Peyer's patch (tissue), 4 donors: Measurements from ENCODE around the gene GARS1. TPM values are rescaled to one million over a fixed set of nuclear protein-coding genes. Genes with fewer than 3 reads are reported as not detected.
"Not testable (repeated sequence)": the region's sequence is repeated elsewhere in the genome, so short reads cannot be mapped to it uniquely, and the experiment has no call there.

ENCODE experiments used
- DNase-seq, 3 donors: peaks; one replicate each; pipeline ENCODE4 v3.0.0-alpha.2; 2017 to 2019
- H3K27ac ChIP-seq, 4 donors: fragments of 200-600 bp; sonication (generic); one replicate each; pipeline ENCODE4 v1.5.1; 2016 to 2019
- H3K27me3 ChIP-seq, 2 donors: fragments of 200-600 bp; sonication (generic); one replicate each; pipeline ENCODE4 v1.5.1; 2019
- H3K36me3 ChIP-seq, 3 donors: fragments of 200-600 bp; sonication (generic); one replicate each; pipeline ENCODE4 v1.5.1; 2016 to 2019
- H3K4me1 ChIP-seq, 4 donors: fragments of 200-600 bp; sonication (generic); one replicate each; pipeline ENCODE4 v1.5.1; 2016 to 2019
- H3K4me3 ChIP-seq, 4 donors: fragments of 200-600 bp; sonication (generic); 1 replicate in 3 of 4; 2 replicates in 1 of 4; pipeline ENCODE4 v1.5.1; 2016 to 2019; ENCODE audit warnings: mild to moderate bottlenecking in 1 of 4
- H3K9me3 ChIP-seq, 4 donors: fragments of 200-600 bp; sonication (generic); one replicate each; pipeline ENCODE4 v1.5.1; 2016 to 2019; ENCODE audit warnings: mild to moderate bottlenecking in 1 of 4
- CTCF ChIP-seq, 6 experiments: fragments of 450-650 bp in 4 of 6; fragments of 200-600 bp in 2 of 6; sonication (generic) in 1 of 6; IDR thresholded peaks; one replicate each; pipeline ENCODE4 v1.5.1; 2017 to 2019; ENCODE audit warnings: antibody characterized with exemption in 6 of 6, mild to moderate bottlenecking in 3 of 6, moderate library complexity in 1 of 6
- POLR2A ChIP-seq, 2 donors: fragments of 450-650 bp; IDR thresholded peaks; one replicate each; pipeline ENCODE4 v1.5.1; 2017; ENCODE audit warnings: antibody characterized with exemption in 2 of 2, mild to moderate bottlenecking in 2 of 2, moderate library complexity in 2 of 2
- total RNA-seq, 4 donors: library from RNA; depleted of rRNA; stranded (reverse); fragments of >200 nt; gene quantifications; one replicate each; pipeline ENCODE4 v1.1.0, GENCODE V29; 2016

Gene GARS1
- total RNA-seq, 4 donors from 2014 or later: 50.4 to 77.8 (median 70.1) TPM

GRCh38 chr7:30583181-30583580 lies 11.5 kb upstream of the GARS1 start:
- no peak for DNase-seq
- H3K27ac ChIP-seq: no peak overlapping the region
- H3K9me3 ChIP-seq: no peaks in the 10 kb centered on the region
- H3K27me3 ChIP-seq: no peaks in the 10 kb centered on the region
- no peak overlapping the region for H3K4me3 ChIP-seq
- TF ChIP-seq POLR2A (IDR thresholded peaks at IDR 0.05) (no peak), CTCF (IDR thresholded peaks at IDR 0.05) (no peak)
- H3K4me1 ChIP-seq: no peaks in the 10 kb centered on the region
- peaks cover 0 to 67% (median 0%) of the 10 kb centered on the region in 3 donors for H3K36me3 ChIP-seq

- H3K27me3 ChIP-seq: no peaks in the 10 kb centered on the region
- no peaks in the 10 kb centered on the region for H3K4me1 ChIP-seq
- H3K27ac ChIP-seq: no peak overlapping the region
- H3K36me3 ChIP-seq: peaks cover 0 to 55% (median 0%) of the 10 kb centered on the region in 3 donors
- TF ChIP-seq CTCF (IDR thresholded peaks at IDR 0.05): no peak
- no peak for TF ChIP-seq POLR2A (IDR thresholded peaks at IDR 0.05)
- DNase-seq: no peak
- no peaks in the 10 kb centered on the region for H3K9me3 ChIP-seq
- H3K4me3 ChIP-seq: no peak overlapping the region
These were observed 10.3 kb upstream of the GARS1 start for GRCh38 chr7:30584415-30584814.

GRCh38 chr7:30584965-30585364 lies 9.7 kb upstream of the GARS1 start:
- Histone ChIP-seq H3K4me1 (no peaks in the 10 kb centered on the region), H3K27ac (no peak overlapping the region), H3K4me3 (no peak overlapping the region), H3K9me3 (no peaks in the 10 kb centered on the region), H3K27me3 (no peaks in the 10 kb centered on the region), H3K36me3 (peaks cover 0 to 50% (median 0%) of the 10 kb centered on the region in 3 donors)
- TF ChIP-seq CTCF (IDR thresholded peaks at IDR 0.05): no peak
- TF ChIP-seq POLR2A (IDR thresholded peaks at IDR 0.05): no peak
- no peak for DNase-seq

GRCh38 chr7:30585675-30586074 lies 9.0 kb upstream of the GARS1 start:
- no peak for DNase-seq
- Histone ChIP-seq H3K27me3 (no peaks in the 10 kb centered on the region), H3K4me1 (no peaks in the 10 kb centered on the region), H3K36me3 (peaks cover 0 to 44% (median 0%) of the 10 kb centered on the region in 3 donors), H3K27ac (no peak overlapping the region), H3K9me3 (no peaks in the 10 kb centered on the region), H3K4me3 (no peak overlapping the region)
- no peak for TF ChIP-seq POLR2A (IDR thresholded peaks at IDR 0.05)
- no peak for TF ChIP-seq CTCF (IDR thresholded peaks at IDR 0.05)

GRCh38 chr7:30587547-30587946 lies 7.1 kb upstream of the GARS1 start:
- DNase-seq, H3K27me3 ChIP-seq, H3K4me3 ChIP-seq, H3K4me1 ChIP-seq, H3K9me3 ChIP-seq, H3K27ac ChIP-seq: not testable (repeated sequence)
- peaks cover 0 to 26% (median 0%) of the 10 kb centered on the region in 3 donors for H3K36me3 ChIP-seq

GRCh38 chr7:30589111-30589510 lies 5.6 kb upstream of the GARS1 start:
- Histone ChIP-seq H3K4me1 (peaks cover 0 to 13% (median 0%) of the 10 kb centered on the region in 4 donors), H3K4me3 (no peak overlapping the region), H3K36me3 (peaks cover 0 to 11% (median 0%) of the 10 kb centered on the region in 3 donors), H3K27me3 (no peaks in the 10 kb centered on the region), H3K9me3 (no peaks in the 10 kb centered on the region), H3K27ac (no peak overlapping the region)
- TF ChIP-seq CTCF (IDR thresholded peaks at IDR 0.05) (no peak), POLR2A (IDR thresholded peaks at IDR 0.05) (no peak)
- DNase-seq: no peak
